Trophoblast cell (in vitro differentiated cells and primary cell): Measurements from ENCODE around the gene P2RX7.
"Not testable (repeated sequence)": the region's sequence is repeated elsewhere in the genome, so short reads cannot be mapped to it uniquely, and the experiment has no call there.

ENCODE experiments used
- DNase-seq, 2 donors: peaks; one replicate each; pipeline ENCODE4 v3.0.0-alpha.2; 2016
- H2AFZ ChIP-seq: 2 replicates; pipeline ENCODE4 v1.6.1; 2013; ENCODE audit warnings: low read length, moderate library complexity, mild to moderate bottlenecking; ENCODE audit not compliant: insufficient read depth, poor library complexity
- H2AK5ac ChIP-seq: 2 replicates; pipeline ENCODE4 v1.6.1; 2013; ENCODE audit warnings: mild to moderate bottlenecking, low read length
- H2BK120ac ChIP-seq: 2 replicates; pipeline ENCODE4 v1.6.1; 2013; ENCODE audit warnings: low read length, mild to moderate bottlenecking, moderate library complexity; ENCODE audit not compliant: insufficient read depth, poor library complexity
- H2BK12ac ChIP-seq: 2 replicates; pipeline ENCODE4 v1.6.1; 2013; ENCODE audit warnings: mild to moderate bottlenecking, low read length, moderate library complexity
- H2BK5ac ChIP-seq: 2 replicates; pipeline ENCODE4 v1.6.1; 2013; ENCODE audit warnings: low read length, low read depth, moderate library complexity, mild to moderate bottlenecking; ENCODE audit not compliant: poor library complexity
- H3K14ac ChIP-seq: 2 replicates; pipeline ENCODE4 v1.6.1; 2013; ENCODE audit warnings: mild to moderate bottlenecking, low read length
- H3K18ac ChIP-seq: 2 replicates; pipeline ENCODE4 v1.6.1; 2013; ENCODE audit warnings: mild to moderate bottlenecking, low read length
- H3K23ac ChIP-seq: 2 replicates; pipeline ENCODE4 v1.6.1; 2013; ENCODE audit warnings: low read length
- H3K27ac ChIP-seq: 2 replicates; pipeline ENCODE4 v1.5.1; 2013; ENCODE audit warnings: low read depth, mild to moderate bottlenecking, inconsistent platforms, low read length, moderate library complexity
- H3K27me3 ChIP-seq: 2 replicates; pipeline ENCODE4 v1.6.1; 2013; ENCODE audit warnings: inconsistent platforms, mild to moderate bottlenecking, low read length, moderate library complexity; ENCODE audit not compliant: insufficient read depth
- H3K36me3 ChIP-seq, 2 experiments: 1 replicate in 1 of 2; 2 replicates in 1 of 2; pipeline ENCODE4 v1.6.1; 2013; ENCODE audit warnings: low read length in 2 of 2, mild to moderate bottlenecking in 2 of 2, moderate library complexity in 1 of 2; ENCODE audit not compliant: insufficient read depth in 2 of 2, control insufficient read depth in 1 of 2
- H3K4ac ChIP-seq: 2 replicates; pipeline ENCODE4 v1.6.1; 2013; ENCODE audit warnings: low read depth, mild to moderate bottlenecking, low read length, moderate library complexity
- H3K4me1 ChIP-seq, 2 experiments: 1 replicate in 1 of 2; 2 replicates in 1 of 2; pipeline ENCODE4 v1.6.1; 2013; ENCODE audit warnings: low read length in 2 of 2, mild to moderate bottlenecking in 2 of 2, moderate library complexity in 1 of 2; ENCODE audit not compliant: insufficient read depth in 2 of 2, control insufficient read depth in 1 of 2
- H3K4me2 ChIP-seq: 2 replicates; pipeline ENCODE4 v1.6.1; 2013; ENCODE audit warnings: inconsistent platforms, mild to moderate bottlenecking, low read length, moderate library complexity
- H3K4me3 ChIP-seq: 2 replicates; pipeline ENCODE4 v1.5.1; 2013; ENCODE audit warnings: mild to moderate bottlenecking, low read depth, low read length, inconsistent platforms
- H3K79me1 ChIP-seq: one replicate; pipeline ENCODE4 v1.6.1; 2013; ENCODE audit warnings: low read length
- H3K79me2 ChIP-seq: 2 replicates; pipeline ENCODE4 v1.6.1; 2013; ENCODE audit warnings: low read length, mild to moderate bottlenecking; ENCODE audit not compliant: control insufficient read depth, insufficient read depth, poor library complexity
- H3K9ac ChIP-seq: 2 replicates; pipeline ENCODE4 v1.6.1; 2013; ENCODE audit warnings: mild to moderate bottlenecking, low read length
- H3K9me3 ChIP-seq: 2 replicates; pipeline ENCODE4 v1.6.1; 2013; ENCODE audit warnings: low read depth, mild to moderate bottlenecking, control low read depth, inconsistent platforms, low read length; ENCODE audit not compliant: insufficient read depth
- H4K12ac ChIP-seq: 2 replicates; pipeline ENCODE4 v1.6.1; 2013; ENCODE audit warnings: low read depth, mild to moderate bottlenecking, low read length, moderate library complexity
- H4K8ac ChIP-seq: 2 replicates; pipeline ENCODE4 v1.6.1; 2013; ENCODE audit warnings: low read depth, mild to moderate bottlenecking, low read length, moderate library complexity
- H4K91ac ChIP-seq: one replicate; pipeline ENCODE4 v1.6.1; 2013; ENCODE audit warnings: low read depth, mild to moderate bottlenecking, low read length, moderate library complexity
- WGBS: extraction: QIAGEN DNeasy Blood & Tissue Kit; methylation state at CpG from one replicate; pipeline ENCODE4 v1.1.7; 2013; ENCODE audit warnings: missing lambda C conversion rate; ENCODE audit not compliant: insufficient read length, insufficient coverage; ENCODE audit errors: extremely low coverage; 5-methylcytosine and 5-hydroxymethylcytosine counted together

P2RX7 gene

DNA sequence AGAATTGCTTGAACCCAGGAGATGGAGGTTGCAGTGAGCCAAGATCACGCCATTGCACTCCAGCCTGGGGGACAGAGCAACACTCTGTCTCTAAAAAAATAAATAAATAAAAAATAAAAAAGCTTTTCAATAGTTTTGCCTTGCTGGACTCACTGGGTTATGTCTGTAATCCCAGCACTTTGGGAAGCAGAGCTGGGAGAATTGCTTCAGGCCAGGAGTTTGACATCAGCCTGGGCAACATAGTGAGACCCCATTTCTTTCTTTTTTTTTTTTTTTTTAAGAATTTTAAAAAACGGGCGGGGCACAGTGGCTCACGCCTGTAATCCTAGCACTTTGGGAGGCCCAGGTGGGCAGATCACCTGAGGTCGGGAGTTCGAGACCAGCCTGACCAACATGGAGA is 68.5 kb downstream of the P2RX7 start:
- no CpG with 5 or more reads among the region's 6 CpGs for WGBS
- H4K91ac ChIP-seq, H3K27me3 ChIP-seq, H3K9me3 ChIP-seq, H3K14ac ChIP-seq, H3K23ac ChIP-seq, H3K4me2 ChIP-seq, H2BK5ac ChIP-seq, H3K4me3 ChIP-seq, H3K79me1 ChIP-seq, H3K4me1 ChIP-seq, H2BK120ac ChIP-seq, H3K4ac ChIP-seq, DNase-seq, H3K36me3 ChIP-seq, H3K9ac ChIP-seq, H2AFZ ChIP-seq, H4K12ac ChIP-seq, H3K18ac ChIP-seq, H2BK12ac ChIP-seq, H2AK5ac ChIP-seq, H3K27ac ChIP-seq, H4K8ac ChIP-seq, H3K79me2 ChIP-seq: not testable (repeated sequence)

DNA sequence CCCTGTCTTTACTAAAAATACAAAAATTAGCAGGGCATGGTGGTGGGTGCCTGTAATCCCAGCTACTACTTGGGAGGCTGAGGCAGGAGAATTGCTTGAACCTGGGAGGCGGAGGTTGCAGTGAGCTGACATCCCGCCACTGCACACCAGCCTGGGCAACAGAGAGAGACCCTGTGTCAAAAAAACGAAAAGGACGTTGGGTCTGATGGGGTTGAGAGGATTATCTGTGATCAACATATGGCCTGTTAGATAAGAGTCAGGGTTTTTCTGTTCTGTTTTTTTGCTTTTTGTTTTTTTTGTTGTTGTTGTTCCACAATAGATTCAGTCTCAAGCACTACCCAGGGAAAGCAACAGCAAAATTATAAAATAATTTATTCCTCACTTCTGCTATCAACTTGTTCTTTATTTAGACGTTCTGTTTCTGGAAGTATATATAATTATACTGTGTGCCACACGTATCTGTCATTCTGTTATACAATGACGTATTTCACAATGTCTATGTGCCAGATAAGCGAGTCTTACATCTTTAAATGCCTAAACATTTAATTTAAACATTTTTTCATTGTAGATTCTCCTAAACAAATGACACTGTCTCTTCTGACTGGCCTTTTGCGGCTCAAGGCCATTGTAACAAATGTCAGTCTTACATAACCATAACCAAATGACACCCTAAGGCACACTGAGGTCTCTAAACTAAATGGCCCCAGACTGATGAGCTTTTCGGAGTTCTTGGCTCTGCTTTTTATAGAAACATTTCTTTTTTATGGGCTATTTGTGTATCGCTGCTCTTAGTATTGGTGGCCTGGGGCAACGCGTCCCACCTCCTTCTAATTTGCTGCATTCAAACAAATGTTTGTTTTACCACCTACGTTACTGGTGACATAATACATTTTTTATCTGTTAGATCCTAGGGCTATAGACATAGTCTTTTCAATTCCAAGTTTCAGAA is 70.0 kb downstream of the P2RX7 start:
- Histone ChIP-seq H3K36me3 (no peaks in the 10 kb centered on the region), H3K23ac (no peak overlapping the region), H3K14ac (no peak overlapping the region), H2BK120ac (no peak overlapping the region), H3K4me3 (no peak overlapping the region), H3K79me2 (no peaks in the 10 kb centered on the region), H4K12ac (no peak overlapping the region), H3K9ac (no peak overlapping the region), H3K4me2 (no peak overlapping the region), H3K4me1 (no peaks in the 10 kb centered on the region), H2AFZ (no peak overlapping the region), H3K9me3 (no peaks in the 10 kb centered on the region), H3K27me3 (no peaks in the 10 kb centered on the region), H3K4ac (no peak overlapping the region), H2BK5ac (no peak overlapping the region), H3K18ac (no peak overlapping the region), H2BK12ac (no peak overlapping the region), H4K8ac (no peak overlapping the region), H2AK5ac (no peak overlapping the region), H3K79me1 (no peaks in the 10 kb centered on the region), H4K91ac (no peak overlapping the region), H3K27ac (no peak overlapping the region)
- DNase-seq: no peak
- WGBS: no CpG with 5 or more reads among the region's 14 CpGs

DNA sequence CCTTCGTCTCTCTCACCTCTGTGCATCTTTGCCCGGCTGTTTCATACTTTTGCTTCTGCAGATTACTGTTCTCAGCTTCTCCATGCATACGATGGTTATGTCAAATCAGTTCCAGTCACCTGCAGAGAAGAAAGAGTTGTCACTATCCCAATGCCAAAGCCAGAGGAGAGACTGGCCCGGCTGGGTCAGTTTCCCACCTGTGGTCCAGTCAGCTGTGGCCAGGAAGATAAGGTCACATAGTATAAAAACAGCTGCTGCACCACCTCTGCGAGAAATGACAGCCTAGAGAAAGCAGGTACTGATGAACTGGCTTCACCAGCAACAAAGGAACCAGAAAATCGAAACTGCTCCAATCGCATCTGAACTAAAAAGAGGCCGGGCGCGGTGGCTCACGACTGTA is 70.8 kb downstream of the P2RX7 start:
- Histone ChIP-seq H3K4me3 (no peak overlapping the region), H2BK5ac (no peak overlapping the region), H3K27ac (no peak overlapping the region), H3K4ac (no peak overlapping the region), H3K79me2 (no peaks in the 10 kb centered on the region), H2BK120ac (no peak overlapping the region), H3K4me1 (no peaks in the 10 kb centered on the region), H3K4me2 (no peak overlapping the region), H3K18ac (no peak overlapping the region), H4K12ac (no peak overlapping the region), H3K23ac (no peak overlapping the region), H2AFZ (no peak overlapping the region), H3K9ac (no peak overlapping the region), H4K8ac (no peak overlapping the region), H2AK5ac (no peak overlapping the region), H4K91ac (no peak overlapping the region), H3K9me3 (no peaks in the 10 kb centered on the region), H3K14ac (no peak overlapping the region), H2BK12ac (no peak overlapping the region), H3K79me1 (no peaks in the 10 kb centered on the region), H3K27me3 (no peaks in the 10 kb centered on the region), H3K36me3 (no peaks in the 10 kb centered on the region)
- WGBS: no CpG with 5 or more reads among the region's 11 CpGs
- peak in 1 of 2 donors; percentile 24 for DNase-seq

DNA sequence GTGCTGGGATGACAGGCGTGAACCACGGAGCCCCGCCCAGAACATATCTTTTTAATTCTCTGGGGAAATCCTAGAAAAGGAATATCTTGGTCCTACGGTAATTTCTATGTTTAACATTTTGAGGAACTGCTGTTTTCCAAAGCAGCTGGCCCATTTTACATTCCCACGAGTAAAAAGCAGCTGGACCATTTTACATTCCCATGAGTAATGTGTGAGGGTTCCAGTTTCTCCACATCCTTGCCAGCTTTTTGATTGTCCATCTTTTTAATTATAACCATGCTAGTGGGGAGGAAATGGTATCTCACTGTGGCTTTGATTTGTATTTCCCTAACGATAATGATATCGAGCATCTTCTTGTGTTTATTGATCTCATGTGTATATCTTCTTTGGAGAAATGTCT is 72.8 kb downstream of the P2RX7 start:
- peaks cover 6% of the 10 kb centered on the region for H3K79me1 ChIP-seq
- no peak overlapping the region for H4K91ac ChIP-seq
- no peak overlapping the region for H3K18ac ChIP-seq
- no peaks in the 10 kb centered on the region for H3K36me3 ChIP-seq
- no peaks in the 10 kb centered on the region for H3K27me3 ChIP-seq
- no peak overlapping the region for H2BK5ac ChIP-seq
- no peak overlapping the region for H2BK120ac ChIP-seq
- peaks cover 6% of the 10 kb centered on the region for H3K79me2 ChIP-seq
- H3K27ac ChIP-seq: no peak overlapping the region
- H2AFZ ChIP-seq: no peak overlapping the region
- H3K4ac ChIP-seq: no peak overlapping the region
- H4K8ac ChIP-seq: no peak overlapping the region
- H2BK12ac ChIP-seq: no peak overlapping the region
- no peak overlapping the region for H2AK5ac ChIP-seq
- WGBS: no CpG with 5 or more reads among the region's 7 CpGs
- no peak overlapping the region for H4K12ac ChIP-seq
- H3K4me2 ChIP-seq: no peak overlapping the region
- H3K23ac ChIP-seq: no peak overlapping the region
- no peaks in the 10 kb centered on the region for H3K9me3 ChIP-seq
- DNase-seq: peak in 1 of 2 donors; percentile 50
- H3K9ac ChIP-seq: no peak overlapping the region
- H3K4me3 ChIP-seq: no peak overlapping the region
- H3K14ac ChIP-seq: no peak overlapping the region
- peaks cover 0 to 2% of the 10 kb centered on the region in 2 experiments for H3K4me1 ChIP-seq
